Muscle layer of duodenum (tissue), 2 donors: Measurements from ENCODE around the gene MRAS.

Experiments used
- H3K27ac ChIP-seq: one replicate; pipeline ENCODE4 v1.7.0; 2013; ENCODE audit warnings: mild to moderate bottlenecking, low read length
- H3K27me3 ChIP-seq: one replicate; pipeline ENCODE4 v1.7.0; 2013; ENCODE audit warnings: low read depth, mild to moderate bottlenecking, control low read depth, low read length
- H3K36me3 ChIP-seq, 2 donors: one replicate each; pipeline ENCODE4 v1.7.0; 2013; ENCODE audit warnings: low read length in 2 of 2, control low read depth in 1 of 2, mild to moderate bottlenecking in 1 of 2; ENCODE audit not compliant: insufficient read depth in 2 of 2, control insufficient read depth in 1 of 2
- H3K4me1 ChIP-seq, 2 donors: one replicate each; pipeline ENCODE4 v1.7.0; 2013; ENCODE audit warnings: low read length in 2 of 2, mild to moderate bottlenecking in 2 of 2, control low read depth in 1 of 2, moderate library complexity in 1 of 2; ENCODE audit not compliant: insufficient read depth in 2 of 2, control insufficient read depth in 1 of 2
- H3K4me3 ChIP-seq, 2 donors: one replicate each; pipeline ENCODE4 v1.7.0; 2013; ENCODE audit warnings: low read length in 2 of 2, low read depth in 1 of 2, mild to moderate bottlenecking in 1 of 2
- H3K9me3 ChIP-seq, 2 donors: one replicate each; pipeline ENCODE4 v1.7.0; 2013; ENCODE audit warnings: low read length in 2 of 2, control low read depth in 1 of 2, mild to moderate bottlenecking in 1 of 2; ENCODE audit not compliant: control insufficient read depth in 1 of 2
- donor health status: healthy.

MRAS gene

DNA sequence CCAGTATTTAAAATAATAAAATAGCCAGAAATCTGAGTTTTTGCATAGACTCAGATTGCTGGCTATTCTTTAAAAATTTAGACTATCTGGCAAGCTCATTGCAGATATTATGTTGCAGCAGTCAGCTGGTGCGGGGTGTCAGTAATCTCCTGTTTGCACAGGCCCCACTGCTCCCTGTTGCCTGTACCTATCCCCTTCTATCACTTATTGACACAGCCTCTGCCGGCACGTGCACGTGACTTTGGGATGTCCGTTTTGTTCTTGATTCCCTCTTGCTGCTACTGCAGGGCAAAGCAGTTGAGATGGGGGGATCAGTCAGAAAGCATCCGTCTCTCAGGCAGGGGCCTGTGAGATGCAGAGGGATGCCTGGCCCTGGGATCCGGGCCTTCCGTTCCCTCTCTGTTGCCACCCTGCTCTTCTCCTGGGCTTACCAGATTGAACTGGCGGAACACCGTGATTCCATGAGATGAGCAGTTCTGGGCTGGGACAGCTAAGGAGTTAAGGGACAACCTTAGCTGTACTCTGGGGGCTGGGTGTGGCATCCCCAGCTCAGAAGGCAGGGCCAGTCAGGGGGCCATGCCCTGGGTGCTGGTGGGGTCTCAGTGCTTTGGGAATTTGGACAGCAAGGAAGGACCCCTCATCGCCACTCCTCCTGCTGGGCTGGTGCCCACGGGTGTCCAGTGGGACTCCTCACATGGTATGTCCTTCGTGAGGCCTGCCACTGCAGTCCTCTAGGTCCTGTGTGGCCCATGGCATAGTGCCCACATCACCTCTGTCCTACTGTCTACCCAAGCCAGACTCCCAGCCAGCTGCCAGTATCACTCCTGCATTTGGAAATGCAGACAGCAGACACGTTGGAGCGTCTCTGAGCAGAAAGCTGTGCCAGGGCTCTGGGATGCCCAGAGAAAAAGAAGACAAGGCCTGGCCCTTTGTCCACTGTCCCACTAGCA, 11.8 kb downstream of the MRAS start:
- Histone ChIP-seq H3K36me3 (no peaks in the 10 kb centered on the region), H3K27ac (no peak overlapping the region), H3K4me3 (no peak overlapping the region), H3K9me3 (no peaks in the 10 kb centered on the region), H3K27me3 (no peaks in the 10 kb centered on the region), H3K4me1 (peaks cover 0 to 3% of the 10 kb centered on the region in 2 donors)

DNA sequence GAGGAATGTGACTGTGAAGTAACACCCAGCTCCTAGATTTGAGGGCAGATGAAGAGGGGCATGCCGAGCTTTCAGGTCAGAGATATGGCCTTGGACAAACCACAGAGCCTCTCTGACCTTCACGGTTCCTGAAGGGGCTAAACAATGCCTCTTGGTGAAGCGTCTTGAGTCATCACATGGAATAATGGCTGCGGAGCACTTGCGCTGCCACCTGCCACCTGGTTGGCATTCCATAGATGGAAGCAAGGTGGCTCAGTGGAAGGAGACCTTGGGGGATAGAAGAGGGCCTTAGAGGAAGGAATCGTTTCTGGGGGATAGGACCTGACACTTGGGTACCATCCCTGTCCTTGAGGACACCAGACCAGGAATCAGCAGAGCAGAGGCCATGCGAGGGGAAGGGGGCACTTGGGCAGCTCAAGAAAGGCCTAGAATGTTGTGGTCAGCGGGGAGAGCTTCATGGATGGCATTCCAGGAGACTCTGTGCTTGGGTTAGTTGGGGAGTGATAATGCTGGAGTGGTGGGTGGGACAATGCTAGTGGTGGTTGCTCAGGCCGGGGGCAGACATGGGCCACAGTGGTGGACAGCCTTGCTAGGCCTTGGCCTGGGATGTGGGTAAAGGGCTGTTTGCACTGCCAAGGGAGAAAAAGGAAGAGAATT, 12.6 kb downstream of the MRAS start:
- Histone ChIP-seq H3K4me1 (peaks cover 0 to 5% of the 10 kb centered on the region in 2 donors), H3K4me3 (no peak overlapping the region), H3K9me3 (no peaks in the 10 kb centered on the region), H3K36me3 (no peaks in the 10 kb centered on the region), H3K27me3 (no peaks in the 10 kb centered on the region), H3K27ac (no peak overlapping the region)

DNA sequence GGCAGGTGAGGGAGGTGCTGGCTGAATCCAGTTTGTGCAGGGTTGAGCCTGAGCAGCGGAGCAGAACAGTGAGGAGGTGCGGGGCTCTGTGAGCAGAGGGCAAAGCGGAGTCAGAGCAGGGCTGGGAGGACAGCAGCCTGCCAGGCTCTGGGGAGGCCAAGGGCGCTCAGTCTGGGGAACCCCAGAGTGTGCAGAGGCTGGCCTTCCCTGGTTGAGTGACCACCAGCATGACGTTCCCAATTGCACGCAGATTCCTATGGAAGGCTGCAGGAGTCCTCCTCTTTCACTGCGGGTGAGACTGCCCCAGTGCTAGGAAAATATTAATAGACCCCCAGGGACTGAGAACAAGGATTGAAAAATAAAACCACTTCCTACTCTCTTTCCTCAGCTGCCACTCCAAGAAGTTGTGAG, 13.2 kb downstream of the MRAS start:
- no peak overlapping the region for H3K27ac ChIP-seq
- H3K4me3 ChIP-seq: no peak overlapping the region

DNA sequence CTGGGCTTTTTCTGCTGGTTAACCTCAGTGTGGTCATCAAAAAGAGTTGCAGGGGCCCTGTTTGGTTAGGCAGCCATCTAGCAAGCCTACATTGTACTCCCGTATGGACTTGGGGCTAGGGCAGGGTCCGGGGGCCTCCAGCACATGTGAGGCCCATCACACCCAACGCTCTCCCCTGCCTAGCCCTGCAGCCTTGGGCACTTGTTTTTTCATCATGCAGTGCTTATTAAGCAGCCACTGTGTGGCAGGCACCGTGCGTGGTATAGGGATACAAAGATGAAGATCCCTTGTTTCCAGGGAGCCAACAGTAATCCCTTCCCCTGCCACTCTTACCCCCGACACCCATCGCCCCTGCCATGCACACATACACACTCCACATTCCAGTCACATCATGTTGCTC, 14.2 kb downstream of the MRAS start:
- no peaks in the 10 kb centered on the region for H3K27me3 ChIP-seq
- H3K4me1 ChIP-seq: peaks cover 2 to 8% of the 10 kb centered on the region in 2 donors
- no peak overlapping the region for H3K4me3 ChIP-seq
- H3K27ac ChIP-seq: no peak overlapping the region
- no peaks in the 10 kb centered on the region for H3K36me3 ChIP-seq
- no peaks in the 10 kb centered on the region for H3K9me3 ChIP-seq

More for the DNA sequence above, 13.2 kb downstream of the MRAS start:
- Histone ChIP-seq H3K9me3 (no peaks in the 10 kb centered on the region), H3K27me3 (no peaks in the 10 kb centered on the region), H3K4me1 (peaks cover 0 to 8% of the 10 kb centered on the region in 2 donors), H3K36me3 (no peaks in the 10 kb centered on the region)

DNA sequence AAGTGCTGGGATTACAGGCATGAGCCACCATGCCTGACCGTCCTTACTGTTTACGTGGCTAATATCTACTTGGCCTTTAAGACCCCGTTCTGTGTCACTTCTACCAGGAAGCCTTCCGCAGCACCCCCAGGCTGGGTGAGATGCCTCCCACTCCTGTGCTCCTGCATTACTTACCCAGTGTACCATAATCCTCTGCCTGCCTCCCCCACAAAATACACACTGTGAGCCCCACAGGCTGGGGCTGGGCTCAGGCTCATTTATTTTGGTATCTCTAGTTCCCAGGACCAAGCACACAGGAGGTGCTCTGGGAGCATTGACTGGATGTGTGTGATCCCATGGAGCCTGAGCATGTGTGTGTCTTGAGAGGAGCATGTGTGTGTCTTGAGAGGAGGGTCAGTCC, 14.9 kb downstream of the MRAS start:
- peaks cover 6 to 9% of the 10 kb centered on the region in 2 donors for H3K4me1 ChIP-seq
- no peaks in the 10 kb centered on the region for H3K27me3 ChIP-seq
- no peak overlapping the region for H3K4me3 ChIP-seq
- no peak overlapping the region for H3K27ac ChIP-seq
- no peaks in the 10 kb centered on the region for H3K9me3 ChIP-seq
- no peaks in the 10 kb centered on the region for H3K36me3 ChIP-seq

DNA sequence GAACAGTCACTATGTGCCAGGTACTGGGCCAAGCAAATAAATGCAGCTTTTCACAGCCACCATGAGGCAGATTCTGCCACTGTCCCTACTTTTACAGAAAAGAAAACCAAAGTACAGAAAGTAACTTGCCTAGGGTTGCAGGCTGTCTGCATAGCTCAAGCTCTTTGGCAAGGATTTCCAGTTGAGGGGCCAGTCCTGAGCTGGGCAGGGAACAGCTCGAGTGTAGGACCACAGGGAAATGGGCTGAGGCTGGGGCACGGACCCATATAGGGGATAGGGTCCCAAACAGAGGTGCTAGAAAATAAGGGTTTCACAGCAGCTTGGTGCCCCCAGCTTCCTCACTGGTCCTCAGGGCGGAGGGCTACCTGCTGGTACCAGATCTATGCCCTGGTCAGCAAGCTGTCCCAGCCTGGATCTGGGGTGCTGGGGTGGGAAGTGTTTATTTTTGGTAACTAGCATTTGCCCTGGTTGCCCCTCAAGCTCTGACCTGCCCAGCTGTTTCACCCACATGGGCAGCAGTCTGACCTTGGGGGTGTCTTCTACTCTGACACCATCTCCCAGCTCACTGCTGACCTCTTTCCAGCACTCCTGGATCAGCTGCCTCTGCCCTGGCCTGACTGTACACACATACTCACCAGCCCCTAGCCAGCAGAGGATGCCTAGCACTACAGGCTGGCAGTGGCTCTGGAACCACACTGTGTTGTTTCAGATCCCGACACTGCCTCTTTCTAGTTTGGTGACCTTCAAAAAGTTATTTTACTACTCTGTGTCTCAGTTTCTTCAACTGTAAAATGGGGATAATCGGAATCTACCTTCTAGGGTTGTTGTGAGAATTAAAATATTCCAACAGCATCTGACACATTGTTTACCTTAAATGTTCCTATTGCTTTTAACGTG, 16.2 kb downstream of the MRAS start:
- Histone ChIP-seq H3K36me3 (no peaks in the 10 kb centered on the region), H3K4me1 (peaks cover 6 to 11% of the 10 kb centered on the region in 2 donors), H3K9me3 (no peaks in the 10 kb centered on the region), H3K27ac (no peak overlapping the region), H3K27me3 (no peaks in the 10 kb centered on the region), H3K4me3 (no peak overlapping the region)

DNA sequence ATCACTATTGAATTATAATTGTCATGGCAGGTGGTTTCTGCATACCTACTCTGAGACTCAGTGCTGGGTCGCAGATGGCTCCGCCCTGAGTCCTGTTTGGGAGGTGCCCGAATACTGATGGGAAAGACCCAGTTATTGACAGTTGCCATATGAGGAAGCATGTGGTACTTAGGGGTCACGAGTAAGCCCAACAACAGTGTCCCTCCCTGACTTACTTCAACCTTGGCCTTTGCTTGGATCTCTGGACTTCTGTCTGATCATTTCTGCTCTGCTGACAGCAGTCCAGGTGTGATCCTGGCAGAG, 16.8 kb downstream of the MRAS start:
- Histone ChIP-seq H3K27ac (no peak overlapping the region), H3K27me3 (no peaks in the 10 kb centered on the region), H3K4me3 (no peak overlapping the region), H3K4me1 (peaks cover 6 to 11% of the 10 kb centered on the region in 2 donors), H3K36me3 (no peaks in the 10 kb centered on the region), H3K9me3 (no peaks in the 10 kb centered on the region)

DNA sequence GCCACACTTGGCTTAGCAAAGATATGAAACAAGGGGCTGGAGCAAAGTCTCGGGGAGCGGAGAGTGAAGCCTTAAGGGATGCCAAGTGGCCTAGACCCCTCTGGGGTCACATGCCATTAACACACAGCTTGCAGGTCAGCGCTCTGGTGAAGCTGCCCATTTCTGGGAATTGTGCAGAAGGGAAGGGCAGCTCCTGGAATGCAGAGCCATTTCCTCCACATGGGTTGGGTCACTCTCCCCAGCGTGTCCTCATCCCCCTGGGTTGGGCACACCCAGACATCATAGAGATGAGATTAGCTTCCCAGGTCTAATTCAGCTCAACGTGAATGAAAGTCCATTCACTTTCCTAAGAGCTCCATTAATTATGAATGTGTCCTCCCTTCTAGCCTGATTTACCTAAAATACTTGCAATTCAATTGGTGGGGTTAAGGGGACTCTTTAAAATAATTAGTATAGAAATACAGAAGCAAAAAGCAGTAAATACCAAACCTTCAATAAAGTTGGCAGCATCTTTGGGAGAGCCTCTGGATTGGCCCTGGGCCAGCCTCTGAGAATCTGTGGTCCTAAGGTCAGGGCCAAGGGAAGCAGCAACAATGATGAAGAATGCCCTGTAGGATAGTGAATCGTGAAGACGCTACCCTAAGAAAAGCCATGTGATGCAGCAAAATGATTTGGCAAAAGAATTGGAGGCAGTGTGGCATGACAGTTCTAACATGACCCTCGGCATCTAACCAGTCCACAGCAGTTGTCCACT, 17.8 kb downstream of the MRAS start:
- no peaks in the 10 kb centered on the region for H3K27me3 ChIP-seq
- H3K36me3 ChIP-seq: no peaks in the 10 kb centered on the region
- no peak overlapping the region for H3K27ac ChIP-seq
- no peak overlapping the region for H3K4me3 ChIP-seq
- no peaks in the 10 kb centered on the region for H3K9me3 ChIP-seq
- H3K4me1 ChIP-seq: peaks cover 6 to 11% of the 10 kb centered on the region in 2 donors

DNA sequence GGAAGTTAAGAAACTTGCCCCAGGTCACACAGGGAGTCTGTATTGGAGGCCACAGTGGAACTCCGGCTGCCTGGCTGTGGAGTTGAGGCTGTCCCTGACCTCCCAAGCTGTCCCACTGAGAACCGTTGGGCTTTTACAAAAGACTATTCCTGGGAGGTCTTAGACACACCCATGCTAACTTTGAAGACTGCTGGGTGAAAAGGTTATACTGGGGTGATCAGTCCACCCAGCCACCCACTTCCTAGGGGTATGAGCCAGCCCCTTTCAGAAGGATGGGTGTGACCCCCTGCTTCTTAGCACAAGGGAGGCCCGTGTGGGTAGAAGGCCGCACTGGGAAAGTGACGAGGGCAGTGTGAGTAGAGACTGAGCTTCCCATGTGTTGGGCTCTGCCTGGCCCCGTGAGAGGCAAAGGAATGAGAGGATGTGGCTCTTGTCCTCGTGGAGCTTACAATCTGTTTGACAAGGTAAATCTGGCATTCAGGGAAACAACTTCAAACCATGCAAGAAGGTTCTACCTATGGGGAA, 19.0 kb downstream of the MRAS start:
- H3K27me3 ChIP-seq: no peaks in the 10 kb centered on the region
- no peak overlapping the region for H3K27ac ChIP-seq
- no peaks in the 10 kb centered on the region for H3K9me3 ChIP-seq
- H3K36me3 ChIP-seq: no peaks in the 10 kb centered on the region
- H3K4me3 ChIP-seq: no peak overlapping the region
- peaks cover 6 to 11% of the 10 kb centered on the region in 2 donors for H3K4me1 ChIP-seq

DNA sequence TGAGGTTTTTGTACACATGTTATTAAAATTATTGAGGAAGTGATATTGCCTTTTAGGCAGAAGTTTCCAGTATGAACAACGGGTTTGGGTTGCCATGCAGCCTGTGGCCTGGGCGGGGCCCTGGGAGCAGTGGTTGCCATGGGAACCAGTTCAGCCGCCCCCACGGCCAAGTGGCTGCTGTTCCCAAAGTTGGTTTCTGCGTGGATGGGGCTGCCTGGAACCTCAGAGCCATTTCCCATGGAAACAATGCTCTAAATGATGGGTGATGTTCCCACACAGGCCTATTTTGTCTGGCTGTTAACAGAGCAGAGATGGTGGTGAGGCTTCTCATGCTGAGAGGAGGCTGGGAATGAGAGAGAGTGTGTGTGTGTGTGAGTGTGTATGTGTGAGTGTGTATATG, 19.5 kb downstream of the MRAS start:
- Histone ChIP-seq H3K27ac (no peak overlapping the region), H3K36me3 (no peaks in the 10 kb centered on the region), H3K9me3 (no peaks in the 10 kb centered on the region), H3K4me3 (no peak overlapping the region), H3K4me1 (peaks cover 6 to 11% of the 10 kb centered on the region in 2 donors), H3K27me3 (no peaks in the 10 kb centered on the region)
